ENCODE measurements around the gene CLEC3B. TPM values are rescaled to one million over a fixed set of nuclear protein-coding genes. Genes with fewer than 3 reads are reported as not detected.

CLEC3B gene
- total RNA-seq, 1 donor from 2014 or later = 217 TPM

GRCh38 chr3:45055032-45055410, 28.9 kb downstream of the CLEC3B start:
- Histone ChIP-seq H3K4me1 (peaks cover 22% of the 10 kb centered on the region), H3K9me3 (no peaks in the 10 kb centered on the region), H3K36me3 (no peaks in the 10 kb centered on the region), H3K27ac (no peak overlapping the region), H3K4me3 (no peak overlapping the region), H3K27me3 (ENCODE audit: low read depth) (no peaks in the 10 kb centered on the region)
- TF ChIP-seq CTCF (IDR thresholded peaks at IDR 0.05) = no peak
- DNase-seq (no peak), ATAC-seq (peak; percentile 34 to 67)
- intact Hi-C loops (cut with DNase I) = no loop called here

DNA sequence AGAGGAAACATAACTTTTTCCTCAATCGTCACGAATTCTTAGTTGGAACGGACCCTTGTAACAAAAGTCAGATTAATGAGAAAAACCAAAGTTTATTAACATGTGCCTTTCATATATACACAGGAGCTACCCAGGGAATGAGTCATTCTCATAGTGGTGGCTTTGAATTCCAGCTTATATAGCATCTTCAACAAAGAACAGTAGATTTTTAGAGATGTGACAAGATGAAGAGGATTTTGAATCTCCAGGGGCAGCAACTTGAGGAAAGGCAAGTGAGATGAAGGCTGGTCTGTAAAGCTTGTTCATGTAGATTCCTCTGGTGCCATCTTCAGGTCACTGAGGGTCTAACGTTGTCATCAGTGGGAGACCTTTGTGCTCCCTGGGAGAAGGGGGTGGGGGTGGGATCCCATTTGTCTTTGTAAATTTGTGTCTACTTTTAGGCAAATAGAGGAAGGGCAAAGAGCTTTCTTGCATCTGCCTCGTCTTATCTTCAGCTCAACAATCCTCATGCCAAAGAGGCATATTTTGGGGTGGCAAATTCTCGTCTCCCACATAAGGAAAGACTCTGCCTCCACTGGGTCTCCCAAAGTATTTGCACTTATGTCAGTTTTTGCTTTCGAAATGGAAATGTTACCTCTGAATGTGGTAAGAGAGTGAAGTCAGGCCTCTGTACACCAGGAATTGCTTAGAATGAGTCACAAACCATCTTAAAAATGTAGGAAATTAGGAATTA, 29.5 kb downstream of the CLEC3B start:
- no peaks in the 10 kb centered on the region for H3K9me3 ChIP-seq
- H3K27ac ChIP-seq = no peak overlapping the region
- H3K4me1 ChIP-seq = peaks cover 22% of the 10 kb centered on the region
- no peak overlapping the region for H3K4me3 ChIP-seq
- peak in 1 of 2 donors; percentile 58 for ATAC-seq
- H3K36me3 ChIP-seq = no peaks in the 10 kb centered on the region
- intact Hi-C loops (cut with DNase I) = no loop called here
- no peaks in the 10 kb centered on the region for H3K27me3 ChIP-seq (ENCODE audit: low read depth)
- no peak for DNase-seq
- no peak for TF ChIP-seq CTCF (IDR thresholded peaks at IDR 0.05)

- no peak for ATAC-seq
- H3K4me3 ChIP-seq = no peak overlapping the region
- no peaks in the 10 kb centered on the region for H3K36me3 ChIP-seq
- TF ChIP-seq CTCF (IDR thresholded peaks at IDR 0.05) = no peak
- H3K4me1 ChIP-seq = peaks cover 22% of the 10 kb centered on the region
- no peaks in the 10 kb centered on the region for H3K27me3 ChIP-seq (ENCODE audit: low read depth)
- no peak for DNase-seq
- intact Hi-C loops (cut with DNase I) = no loop called here
- H3K27ac ChIP-seq = peak overlapping the region; percentile 38
- H3K9me3 ChIP-seq = no peaks in the 10 kb centered on the region
Observed at GRCh38 chr3:45056608-45057301, 30.7 kb downstream of the CLEC3B start.

GRCh38 chr3:45057557-45057956, 31.5 kb downstream of the CLEC3B start:
- H3K27ac ChIP-seq = peak overlapping the region; percentile 4
- no peak for ATAC-seq
- H3K36me3 ChIP-seq = no peaks in the 10 kb centered on the region
- H3K4me3 ChIP-seq = no peak overlapping the region
- no peaks in the 10 kb centered on the region for H3K27me3 ChIP-seq (ENCODE audit: low read depth)
- no peak for DNase-seq
- no peak for TF ChIP-seq CTCF (IDR thresholded peaks at IDR 0.05)
- H3K9me3 ChIP-seq = no peaks in the 10 kb centered on the region
- H3K4me1 ChIP-seq = peaks cover 22% of the 10 kb centered on the region
- intact Hi-C loops (cut with DNase I) = no loop called here

- Histone ChIP-seq H3K27ac (no peak overlapping the region), H3K36me3 (no peaks in the 10 kb centered on the region), H3K4me3 (no peak overlapping the region), H3K27me3 (ENCODE audit: low read depth) (no peaks in the 10 kb centered on the region), H3K9me3 (no peaks in the 10 kb centered on the region), H3K4me1 (peaks cover 21% of the 10 kb centered on the region)
- no peak for ATAC-seq
- DNase-seq = no peak
- no peak for TF ChIP-seq CTCF (IDR thresholded peaks at IDR 0.05)
- intact Hi-C loops (cut with DNase I) = no loop called here
Observed at GRCh38 chr3:45059132-45059531, 33.0 kb downstream of the CLEC3B start.

All from lower lobe of right lung (tissue), 2 donors.